MCF 10A (cell line): ENCODE measurements around the gene MORN1. TPM values are rescaled to one million over a fixed set of nuclear protein-coding genes. Genes with fewer than 3 reads are reported as not detected.

ENCODE experiments used
- BruUV-seq: library from RNA; stranded (reverse); fragments of 400-500 nt; replicated peaks from 2 replicates; lab custom pipeline; 2021; lab: Mats Ljungman, UMichigan
- CTCF ChIA-PET: fragments of 300-600 bp; sonication (Branson Sonifier 250); formaldehyde crosslinking; extraction: SDS; loops from one replicate; lab custom pipeline; 2021; ENCODE audit warnings: antibody characterized with exemption, inconsistent platforms; lab: Yijun Ruan, JAX
- POLR2A ChIA-PET: fragments of 300-600, 350-650 bp; sonication (Branson Sonifier 250); formaldehyde crosslinking; extraction: SDS; loops from one replicate; lab custom pipeline; 2020; ENCODE audit warnings: antibody characterized with exemption, inconsistent platforms; lab: Yijun Ruan, JAX
- DNase-seq: peaks from one replicate; pipeline ENCODE4 v3.0.0-alpha.2; 2018; ENCODE audit not compliant: unreplicated experiment
- H3K27ac Mint-ChIP-seq: one replicate; pipeline ENCODE4 v1.8.0; 2022; ENCODE audit warnings: mild to moderate bottlenecking, low read depth, mixed read lengths; ENCODE audit not compliant: unreplicated experiment
- H3K27me3 Mint-ChIP-seq: one replicate; pipeline ENCODE4 v1.8.0; 2022; ENCODE audit warnings: mixed read lengths; ENCODE audit not compliant: insufficient read depth, unreplicated experiment
- H3K36me3 Mint-ChIP-seq: one replicate; pipeline ENCODE4 v1.8.0; 2022; ENCODE audit warnings: mild to moderate bottlenecking, moderate library complexity, mixed read lengths; ENCODE audit not compliant: insufficient read depth, unreplicated experiment
- H3K4me1 Mint-ChIP-seq: one replicate; pipeline ENCODE4 v1.8.0; 2022; ENCODE audit warnings: mixed read lengths; ENCODE audit not compliant: insufficient read depth, unreplicated experiment
- H3K4me3 Mint-ChIP-seq: one replicate; pipeline ENCODE4 v1.8.0; 2022; ENCODE audit warnings: mild to moderate bottlenecking, moderate library complexity, mixed read lengths; ENCODE audit not compliant: unreplicated experiment
- H3K9me3 Mint-ChIP-seq: one replicate; pipeline ENCODE4 v1.8.0; 2022; ENCODE audit warnings: mixed read lengths; ENCODE audit not compliant: unreplicated experiment
- intact Hi-C: fragments of 100-400 bp; cut with micrococcal nuclease; formaldehyde crosslinking; loops from 2 replicates; pipeline ENCODE4 v1.14.1; 2022
- total RNA-seq: library from RNA; stranded (reverse); gene quantifications from 2 replicates; pipeline ENCODE4 v1.2.3, GENCODE V29; 2022
- TF ChIP-seq, protein P1 (sequence below): fragments of 200-600 bp; IDR thresholded peaks from one replicate; pipeline ENCODE4 v1.8.0; 2022; ENCODE audit warnings: antibody characterized with exemption, mild to moderate bottlenecking; ENCODE audit not compliant: unreplicated experiment

Gene MORN1
- total RNA-seq, 1 experiment from 2014 or later: 19.4 TPM

DNA sequence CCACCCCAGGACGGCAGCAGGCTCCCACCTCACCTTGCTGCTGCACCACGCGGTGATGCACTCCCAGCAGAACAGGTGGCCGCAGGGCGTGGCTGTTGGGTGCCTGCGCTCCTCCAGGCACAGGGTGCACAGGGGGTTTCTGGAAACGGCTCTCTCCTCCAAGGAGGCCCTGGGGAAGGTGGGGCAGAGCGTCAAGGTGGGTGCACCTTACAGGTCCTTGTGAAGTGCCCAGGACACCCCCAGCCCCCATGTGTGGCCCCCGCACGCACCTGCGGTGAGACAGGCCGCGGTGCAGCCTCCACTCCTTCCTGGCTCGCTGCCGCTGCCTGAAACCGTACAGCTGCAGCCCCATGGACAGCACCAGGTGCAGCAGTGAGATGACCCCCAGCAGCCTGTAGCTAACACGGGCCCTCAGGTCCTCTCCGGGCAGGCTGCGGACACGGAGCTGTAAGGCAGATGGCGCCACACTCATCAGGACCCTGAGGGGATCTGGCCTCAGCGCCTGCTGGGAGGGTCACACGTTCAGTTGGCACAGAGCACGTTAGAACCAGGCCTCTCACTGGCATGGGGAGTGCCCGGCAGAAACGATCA lies 15.2 kb upstream of the MORN1 start:
- ChIA-PET POLR2A (interaction anchor here (1.1 to 1.4 kb wide), 2 partner anchors 10 to 12 kb away, joined by 3 to 5 read pairs; no protein-coding TSS in a partner anchor), CTCF (interaction anchor here (0.6 to 0.8 kb wide), 2 partner anchors 211 to 857 kb away, joined by 3 read pairs; no protein-coding TSS in a partner anchor)
- intact Hi-C loops: no loop called here
- no peak overlapping the region for H3K4me3 Mint-ChIP-seq
- BruUV-seq: no TSS peak
- no peak for DNase-seq
- H3K27ac Mint-ChIP-seq: no peak overlapping the region
- TF ChIP-seq, protein P1, sequence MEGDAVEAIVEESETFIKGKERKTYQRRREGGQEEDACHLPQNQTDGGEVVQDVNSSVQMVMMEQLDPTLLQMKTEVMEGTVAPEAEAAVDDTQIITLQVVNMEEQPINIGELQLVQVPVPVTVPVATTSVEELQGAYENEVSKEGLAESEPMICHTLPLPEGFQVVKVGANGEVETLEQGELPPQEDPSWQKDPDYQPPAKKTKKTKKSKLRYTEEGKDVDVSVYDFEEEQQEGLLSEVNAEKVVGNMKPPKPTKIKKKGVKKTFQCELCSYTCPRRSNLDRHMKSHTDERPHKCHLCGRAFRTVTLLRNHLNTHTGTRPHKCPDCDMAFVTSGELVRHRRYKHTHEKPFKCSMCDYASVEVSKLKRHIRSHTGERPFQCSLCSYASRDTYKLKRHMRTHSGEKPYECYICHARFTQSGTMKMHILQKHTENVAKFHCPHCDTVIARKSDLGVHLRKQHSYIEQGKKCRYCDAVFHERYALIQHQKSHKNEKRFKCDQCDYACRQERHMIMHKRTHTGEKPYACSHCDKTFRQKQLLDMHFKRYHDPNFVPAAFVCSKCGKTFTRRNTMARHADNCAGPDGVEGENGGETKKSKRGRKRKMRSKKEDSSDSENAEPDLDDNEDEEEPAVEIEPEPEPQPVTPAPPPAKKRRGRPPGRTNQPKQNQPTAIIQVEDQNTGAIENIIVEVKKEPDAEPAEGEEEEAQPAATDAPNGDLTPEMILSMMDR: no peak
- H3K9me3 Mint-ChIP-seq: no peaks in the 10 kb centered on the region
- no peaks in the 10 kb centered on the region for H3K27me3 Mint-ChIP-seq
- peaks cover 44% of the 10 kb centered on the region for H3K36me3 Mint-ChIP-seq
- H3K4me1 Mint-ChIP-seq: no peaks in the 10 kb centered on the region

DNA sequence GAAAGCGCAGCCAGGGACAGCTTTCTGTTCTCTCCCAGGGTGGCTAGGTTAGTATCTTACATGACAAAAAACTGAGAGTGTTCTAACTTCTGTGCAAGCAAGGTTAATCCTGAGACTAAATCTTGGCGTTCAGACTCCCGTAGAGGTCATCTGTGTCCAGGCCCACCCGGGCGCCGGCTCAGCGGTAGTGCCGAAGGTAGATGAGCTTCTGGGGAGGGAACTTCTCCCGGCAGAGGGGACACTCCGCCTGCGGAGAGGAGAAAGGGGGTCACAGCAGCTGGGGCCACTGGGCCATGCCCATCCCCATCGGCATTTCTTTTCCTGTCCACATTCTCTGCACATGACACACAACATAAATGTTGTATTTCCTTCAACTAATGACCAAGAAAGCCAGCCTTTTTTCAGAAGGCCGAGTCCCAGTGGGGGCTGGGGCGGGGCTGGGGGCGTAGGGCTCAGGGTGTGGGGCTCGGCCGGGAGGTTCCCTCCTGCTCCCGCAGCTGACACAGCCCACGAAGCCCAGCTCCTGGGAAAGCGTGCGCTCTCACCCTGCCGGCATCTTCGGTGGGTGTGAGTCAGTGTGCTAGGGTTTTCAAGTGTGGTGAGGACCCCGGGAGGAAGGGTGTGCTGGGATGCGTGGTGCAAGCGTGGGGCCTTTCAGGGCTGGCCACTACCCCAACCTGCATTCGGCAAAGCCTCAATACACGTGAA lies 14.4 kb upstream of the MORN1 start:
- BruUV-seq: no TSS peak
- DNase-seq: no peak
- TF ChIP-seq, protein P1: no peak
- H3K27me3 Mint-ChIP-seq: no peaks in the 10 kb centered on the region
- H3K4me1 Mint-ChIP-seq: no peaks in the 10 kb centered on the region
- no peaks in the 10 kb centered on the region for H3K9me3 Mint-ChIP-seq
- no peak overlapping the region for H3K4me3 Mint-ChIP-seq
- CTCF ChIA-PET: no interaction called here
- peaks cover 50% of the 10 kb centered on the region for H3K36me3 Mint-ChIP-seq
- POLR2A ChIA-PET: interaction anchor here (0.9 to 1.4 kb wide), 2 partner anchors 11 to 14 kb away, joined by 3 to 4 read pairs; partner anchors contain the start of genes MORN1 and RER1
- intact Hi-C loops: no loop called here
- H3K27ac Mint-ChIP-seq: no peak overlapping the region

- no peak for DNase-seq
- H3K4me3 Mint-ChIP-seq: no peak overlapping the region
- no peaks in the 10 kb centered on the region for H3K9me3 Mint-ChIP-seq
- peaks cover 57% of the 10 kb centered on the region for H3K36me3 Mint-ChIP-seq
- BruUV-seq: TSS peak; percentile 49
- no peaks in the 10 kb centered on the region for H3K27me3 Mint-ChIP-seq
- TF ChIP-seq, protein P1: no peak
- ChIA-PET POLR2A (interaction anchor here (0.9 kb wide), 1 partner anchor 13 kb away, joined by 4 read pairs; the partner anchor contains the start of genes MORN1 and RER1), CTCF (no interaction called here)
- intact Hi-C loops: no loop called here
- H3K27ac Mint-ChIP-seq: no peak overlapping the region
- no peaks in the 10 kb centered on the region for H3K4me1 Mint-ChIP-seq
These were observed 13.6 kb upstream of the MORN1 start for GRCh38 chr1:2404890-2405511.
